HG03135 (cell line): Measurements from ENCODE around the gene SF3A1.

Experiments used
- ATAC-seq: cut with Tn5 transposase; IDR thresholded peaks from one replicate; pipeline ENCODE4 v1.9.1; 2021; ENCODE audit warnings: mild to moderate bottlenecking, moderate library complexity; ENCODE audit not compliant: unreplicated experiment

Gene SF3A1

DNA sequence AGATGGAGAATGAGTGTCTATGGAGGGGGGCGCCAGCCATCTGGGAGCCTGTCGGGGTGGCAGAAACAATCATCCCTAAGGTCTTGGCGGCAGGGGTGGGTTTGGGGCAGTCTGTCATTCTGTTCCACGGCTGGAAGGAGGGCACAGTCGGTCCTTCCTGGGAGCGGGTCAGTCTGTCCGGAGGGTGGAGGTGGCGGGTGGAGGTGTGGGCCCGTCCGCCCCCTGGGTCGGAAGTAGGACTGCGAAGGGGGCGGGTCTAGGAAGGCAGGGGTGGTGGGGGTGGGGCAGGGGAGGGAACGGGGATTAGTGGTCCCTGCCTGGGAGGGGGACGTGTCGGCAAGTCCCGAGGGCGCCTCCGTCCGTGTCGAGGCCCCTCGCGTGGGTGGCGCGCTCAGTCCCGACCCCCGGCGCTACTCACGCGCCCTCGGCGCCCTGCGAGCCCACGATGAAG is 30.4 kb downstream of the SF3A1 start:
- peak; percentile 21 for ATAC-seq

- ATAC-seq, result no peak
Measured at GRCh38 chr22:30325724-30326254, 30.9 kb downstream of the SF3A1 start.

- ATAC-seq, result no peak
Measured at GRCh38 chr22:30325065-30325720, 31.5 kb downstream of the SF3A1 start.

GRCh38 chr22:30324014-30324730 is 32.5 kb downstream of the SF3A1 start:
- no peak for ATAC-seq

DNA sequence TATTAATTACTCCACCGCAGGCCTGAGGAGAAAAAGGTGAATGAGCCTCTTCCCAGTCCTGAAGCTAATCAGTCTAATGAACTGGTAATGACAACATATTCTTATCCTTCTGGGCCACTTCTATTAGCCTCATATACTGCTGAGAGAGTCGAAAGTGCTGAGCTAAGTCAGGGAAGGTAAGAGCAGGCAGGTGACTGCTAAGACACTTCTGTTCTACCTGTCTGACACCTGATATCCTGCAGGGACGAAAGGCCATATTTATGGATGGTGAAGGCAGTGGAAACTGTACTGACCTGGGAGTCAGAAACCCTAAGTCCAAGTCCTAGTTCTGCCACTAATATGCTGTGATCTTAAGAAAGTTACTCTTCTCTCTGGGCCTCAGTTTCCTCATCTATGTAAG is 33.4 kb downstream of the SF3A1 start:
- no peak for ATAC-seq

DNA sequence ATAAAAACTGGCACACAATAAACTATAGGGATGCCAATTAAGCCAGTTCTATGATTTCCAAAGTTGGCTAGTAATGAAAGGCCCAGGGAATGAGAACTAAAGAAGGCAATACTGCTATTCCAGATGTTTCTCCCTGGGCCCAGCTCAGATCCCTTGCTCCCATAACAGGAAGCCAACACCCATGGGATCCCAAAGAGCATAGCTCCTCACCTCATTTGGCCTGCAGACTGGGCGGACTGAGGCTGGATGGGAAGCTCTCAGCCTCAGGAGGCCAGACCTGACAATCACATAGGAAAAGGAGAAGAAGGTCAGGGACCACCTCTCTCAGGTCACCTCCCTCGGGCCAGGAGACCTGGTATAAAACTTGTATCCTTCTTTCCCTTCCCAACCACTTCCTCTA is 35.2 kb downstream of the SF3A1 start:
- ATAC-seq, result no peak

GRCh38 chr22:30320021-30320556 is 36.6 kb downstream of the SF3A1 start:
- ATAC-seq, result no peak

GRCh38 chr22:30318799-30319419 is 37.8 kb downstream of the SF3A1 start:
- ATAC-seq, result no peak

GRCh38 chr22:30317778-30318177 is 38.9 kb downstream of the SF3A1 start:
- no peak for ATAC-seq

DNA sequence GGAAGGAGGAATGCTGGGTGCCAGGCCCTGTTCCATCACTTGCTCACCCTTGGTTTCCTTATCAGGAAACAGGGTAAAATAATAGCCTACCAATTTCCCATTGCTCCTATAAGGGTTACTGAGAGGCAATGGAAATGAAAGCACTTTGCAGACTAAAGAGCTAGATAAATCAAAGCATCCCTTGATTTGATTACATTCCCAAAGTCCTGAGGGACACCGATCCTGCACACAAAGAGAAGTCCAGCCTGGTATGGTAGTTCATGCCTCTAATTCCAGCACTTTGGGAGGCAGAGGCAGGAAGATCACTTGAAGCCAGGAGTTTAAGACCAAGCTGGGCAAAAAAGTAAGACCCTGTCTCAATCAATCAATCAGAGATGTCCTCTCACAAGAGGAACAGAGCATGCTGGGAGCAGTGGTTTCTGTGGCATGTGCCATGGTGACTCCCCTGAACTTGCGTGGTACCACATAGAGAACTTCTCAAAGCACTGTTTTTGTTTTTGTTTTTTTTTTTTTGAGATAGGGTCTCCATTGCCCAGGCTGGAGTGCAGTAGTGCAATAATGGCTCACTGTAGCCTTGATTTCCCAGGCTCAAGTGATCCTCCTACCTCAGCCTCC is 40.6 kb downstream of the SF3A1 start:
- ATAC-seq, result no peak

DNA sequence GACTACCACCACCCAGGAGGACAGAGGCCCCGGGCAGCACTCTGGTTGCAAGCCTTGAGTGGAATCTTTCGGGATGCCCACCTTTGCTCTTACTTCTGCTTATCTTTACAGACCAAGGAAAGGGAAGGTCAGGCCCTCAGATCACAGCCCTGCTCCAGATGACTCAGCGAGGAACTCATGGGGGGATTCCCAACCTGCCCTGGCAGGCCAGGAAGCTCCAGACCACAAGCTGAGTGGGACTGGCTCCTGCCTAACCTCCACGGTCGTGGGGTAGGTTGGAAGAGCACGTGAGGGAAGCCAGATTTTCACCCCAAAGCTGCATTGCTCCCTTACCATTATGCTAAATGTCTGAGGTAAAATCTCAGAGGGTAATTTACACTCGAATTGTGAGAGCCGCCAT is 41.8 kb downstream of the SF3A1 start:
- ATAC-seq, result no peak

GRCh38 chr22:30313527-30314363 is 42.9 kb downstream of the SF3A1 start:
- no peak for ATAC-seq

GRCh38 chr22:30312053-30312452 is 44.6 kb downstream of the SF3A1 start:
- no peak for ATAC-seq

GRCh38 chr22:30310881-30311771 is 45.6 kb downstream of the SF3A1 start:
- ATAC-seq, result no peak

DNA sequence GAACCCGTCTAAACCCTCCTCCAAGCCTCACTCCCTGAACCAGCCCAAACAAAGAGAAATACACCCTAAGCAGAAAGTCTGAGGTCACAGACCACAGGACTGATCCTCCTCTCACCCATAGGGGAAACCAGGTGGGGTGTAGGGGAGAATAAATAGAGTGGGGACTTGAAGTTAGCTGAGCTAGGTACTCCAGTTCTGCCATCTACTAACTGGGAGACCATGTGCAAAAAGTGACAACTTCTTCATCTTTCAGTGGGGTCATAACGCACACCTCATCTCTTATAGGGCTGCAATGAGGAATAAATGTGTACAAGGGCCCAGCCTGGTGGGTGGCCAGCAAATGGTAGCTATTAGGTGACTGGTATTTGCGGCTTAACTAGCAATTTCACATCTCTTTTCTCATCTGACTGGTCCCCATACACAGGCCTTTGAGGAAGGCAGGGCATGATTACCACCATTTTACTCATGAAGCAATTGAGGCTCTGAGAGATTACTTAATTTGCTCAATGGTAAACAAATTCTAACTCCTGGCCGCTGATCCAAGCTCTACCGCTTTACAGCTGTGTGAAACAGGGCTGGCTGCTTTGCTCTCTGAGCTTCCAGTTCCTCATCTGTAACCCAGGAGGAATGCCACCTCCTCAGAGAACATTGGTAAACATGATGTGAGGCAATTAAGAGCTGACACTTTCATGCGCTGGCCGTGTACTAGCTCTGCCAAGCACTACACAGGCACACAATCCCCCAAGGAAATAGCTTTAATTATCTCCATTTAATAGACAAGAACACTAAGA is 46.5 kb downstream of the SF3A1 start:
- ATAC-seq, result no peak

GRCh38 chr22:30308518-30309230 is 48.0 kb downstream of the SF3A1 start:
- no peak for ATAC-seq

GRCh38 chr22:30308093-30308492 is 48.6 kb downstream of the SF3A1 start:
- no peak for ATAC-seq

DNA sequence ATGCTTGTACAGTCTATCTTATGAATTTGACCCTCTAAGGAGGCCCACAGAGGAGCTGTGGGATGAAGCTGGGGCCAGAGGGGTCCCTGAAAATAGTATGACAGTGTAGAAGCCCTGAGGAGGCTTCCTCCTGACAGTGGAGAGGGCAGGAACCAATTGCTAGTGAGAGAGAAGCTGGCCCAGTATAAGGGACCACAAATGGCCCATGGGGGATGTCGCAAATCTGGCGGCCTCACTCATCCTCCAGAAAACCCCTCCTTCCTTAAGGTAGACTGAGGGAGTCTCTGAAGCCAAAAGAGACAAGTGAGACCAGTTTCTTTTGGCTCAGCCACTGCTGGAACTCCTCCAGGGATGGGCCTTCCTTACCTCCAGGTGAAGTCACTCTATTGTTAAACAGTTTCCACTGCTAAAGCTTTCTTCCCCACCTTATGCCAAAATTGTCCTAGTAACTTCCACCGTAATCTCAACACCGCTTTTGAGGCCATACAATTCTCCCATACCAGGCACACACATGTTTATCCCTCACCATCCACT is 49.6 kb downstream of the SF3A1 start:
- ATAC-seq, result no peak
